ENCODE measurements around the gene TTLL5. TPM values are rescaled to one million over a fixed set of nuclear protein-coding genes. Genes with fewer than 3 reads are reported as not detected.

Gene TTLL5, protein sequence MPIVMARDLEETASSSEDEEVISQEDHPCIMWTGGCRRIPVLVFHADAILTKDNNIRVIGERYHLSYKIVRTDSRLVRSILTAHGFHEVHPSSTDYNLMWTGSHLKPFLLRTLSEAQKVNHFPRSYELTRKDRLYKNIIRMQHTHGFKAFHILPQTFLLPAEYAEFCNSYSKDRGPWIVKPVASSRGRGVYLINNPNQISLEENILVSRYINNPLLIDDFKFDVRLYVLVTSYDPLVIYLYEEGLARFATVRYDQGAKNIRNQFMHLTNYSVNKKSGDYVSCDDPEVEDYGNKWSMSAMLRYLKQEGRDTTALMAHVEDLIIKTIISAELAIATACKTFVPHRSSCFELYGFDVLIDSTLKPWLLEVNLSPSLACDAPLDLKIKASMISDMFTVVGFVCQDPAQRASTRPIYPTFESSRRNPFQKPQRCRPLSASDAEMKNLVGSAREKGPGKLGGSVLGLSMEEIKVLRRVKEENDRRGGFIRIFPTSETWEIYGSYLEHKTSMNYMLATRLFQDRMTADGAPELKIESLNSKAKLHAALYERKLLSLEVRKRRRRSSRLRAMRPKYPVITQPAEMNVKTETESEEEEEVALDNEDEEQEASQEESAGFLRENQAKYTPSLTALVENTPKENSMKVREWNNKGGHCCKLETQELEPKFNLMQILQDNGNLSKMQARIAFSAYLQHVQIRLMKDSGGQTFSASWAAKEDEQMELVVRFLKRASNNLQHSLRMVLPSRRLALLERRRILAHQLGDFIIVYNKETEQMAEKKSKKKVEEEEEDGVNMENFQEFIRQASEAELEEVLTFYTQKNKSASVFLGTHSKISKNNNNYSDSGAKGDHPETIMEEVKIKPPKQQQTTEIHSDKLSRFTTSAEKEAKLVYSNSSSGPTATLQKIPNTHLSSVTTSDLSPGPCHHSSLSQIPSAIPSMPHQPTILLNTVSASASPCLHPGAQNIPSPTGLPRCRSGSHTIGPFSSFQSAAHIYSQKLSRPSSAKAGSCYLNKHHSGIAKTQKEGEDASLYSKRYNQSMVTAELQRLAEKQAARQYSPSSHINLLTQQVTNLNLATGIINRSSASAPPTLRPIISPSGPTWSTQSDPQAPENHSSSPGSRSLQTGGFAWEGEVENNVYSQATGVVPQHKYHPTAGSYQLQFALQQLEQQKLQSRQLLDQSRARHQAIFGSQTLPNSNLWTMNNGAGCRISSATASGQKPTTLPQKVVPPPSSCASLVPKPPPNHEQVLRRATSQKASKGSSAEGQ (N-terminal part only)
- 19.5 and 38.4 TPM in 2 replicates for total RNA-seq

DNA sequence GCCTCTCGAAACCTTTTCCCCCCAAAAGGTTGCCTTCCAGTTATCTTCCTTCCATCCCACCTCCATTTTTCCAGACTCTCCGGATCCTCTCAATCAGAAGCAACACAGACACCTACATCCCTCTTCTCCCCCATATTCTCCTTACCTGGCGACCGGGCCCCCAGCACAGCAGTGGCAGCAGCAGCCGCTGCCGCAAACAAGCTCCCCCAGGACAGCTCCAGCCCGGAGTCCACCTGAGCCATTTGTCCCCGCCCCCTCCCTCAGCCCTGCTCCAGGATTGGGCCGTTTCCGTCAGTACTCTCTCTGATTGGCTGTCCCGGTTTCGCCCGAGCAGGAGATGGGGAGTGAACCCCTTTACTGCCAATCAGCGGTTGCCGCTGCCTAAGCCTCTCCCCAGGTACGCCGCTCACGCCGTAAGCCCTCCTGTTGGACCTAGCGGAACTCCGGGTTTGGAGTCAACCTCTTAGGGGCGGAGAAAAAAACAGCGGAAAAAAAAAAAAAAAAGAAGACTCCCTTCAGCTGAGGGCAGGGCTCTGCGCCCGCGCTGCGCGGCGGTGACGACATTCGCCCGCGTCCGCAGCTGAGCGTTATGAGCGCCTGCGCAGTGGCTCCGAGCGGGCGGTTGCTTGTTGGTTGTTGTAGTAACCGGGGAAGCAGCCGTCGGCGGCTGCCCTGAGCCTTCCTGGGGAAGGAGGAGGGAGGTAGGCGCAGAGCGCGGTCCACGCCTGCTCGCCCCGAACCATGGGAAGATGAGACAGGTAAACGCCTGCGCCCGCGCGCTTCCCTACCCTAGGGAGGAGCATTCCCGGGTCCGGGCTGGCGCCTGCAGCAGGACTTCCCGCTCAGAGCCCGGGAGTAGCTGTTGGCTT, at the start of gene TTLL5, which contains the start of gene ERG28:
TSS of gene TTLL5 (plus strand) at position 617 of the 869 bp plus-strand sequence. CDS start 1,904 bp downstream, outside the sequence.
TSS of gene ERG28 (minus strand) at position 247 of the 869 bp plus-strand sequence. CDS start 3,374 bp downstream, outside the sequence.

DNA sequence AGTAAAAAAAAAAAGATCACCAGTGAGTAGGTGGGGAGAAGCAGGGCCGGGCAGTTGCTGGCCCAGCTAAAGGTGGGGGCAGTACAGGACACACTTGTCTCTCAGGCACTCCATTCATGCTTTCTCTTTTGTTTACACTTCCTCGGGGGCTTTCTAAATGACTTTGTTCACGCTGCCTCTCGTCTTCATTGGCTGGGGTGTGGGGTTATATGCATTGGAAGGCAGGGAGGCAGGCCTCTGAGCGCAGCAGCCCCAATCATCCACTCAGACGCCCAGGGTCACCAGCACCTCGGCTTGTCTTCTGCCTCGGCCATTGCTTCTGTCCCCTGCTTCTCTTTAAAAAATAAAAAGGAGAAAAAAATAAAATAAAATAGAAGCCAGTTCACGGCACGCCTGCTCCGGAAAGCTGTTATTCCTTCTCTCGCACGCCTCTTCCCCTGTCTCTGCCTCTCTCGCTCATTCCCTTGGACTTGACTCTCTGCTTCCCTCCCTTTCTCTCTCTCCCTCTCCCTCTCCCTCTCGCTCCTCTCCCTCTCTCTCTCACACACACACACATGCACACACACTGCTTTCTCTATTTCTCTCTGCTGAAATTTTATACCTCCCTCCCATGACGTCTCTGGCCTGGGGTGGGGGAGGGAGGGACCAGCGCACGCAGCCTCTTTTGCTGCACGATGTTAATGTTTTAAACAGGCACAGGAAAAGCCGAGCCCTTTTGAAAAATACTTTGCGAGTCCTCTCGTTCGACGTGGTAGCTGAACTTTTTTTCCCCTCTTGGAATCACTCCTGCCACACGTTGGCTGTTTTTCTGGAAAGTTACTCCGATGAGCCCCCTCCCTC, 320.6 kb downstream of the TTLL5 start, which contains the start of gene TGFB3:
TSS of gene TGFB3 (minus strand) at position 570 of the 840 bp plus-strand sequence. CDS start 1,102 bp downstream, outside the sequence.

DNA sequence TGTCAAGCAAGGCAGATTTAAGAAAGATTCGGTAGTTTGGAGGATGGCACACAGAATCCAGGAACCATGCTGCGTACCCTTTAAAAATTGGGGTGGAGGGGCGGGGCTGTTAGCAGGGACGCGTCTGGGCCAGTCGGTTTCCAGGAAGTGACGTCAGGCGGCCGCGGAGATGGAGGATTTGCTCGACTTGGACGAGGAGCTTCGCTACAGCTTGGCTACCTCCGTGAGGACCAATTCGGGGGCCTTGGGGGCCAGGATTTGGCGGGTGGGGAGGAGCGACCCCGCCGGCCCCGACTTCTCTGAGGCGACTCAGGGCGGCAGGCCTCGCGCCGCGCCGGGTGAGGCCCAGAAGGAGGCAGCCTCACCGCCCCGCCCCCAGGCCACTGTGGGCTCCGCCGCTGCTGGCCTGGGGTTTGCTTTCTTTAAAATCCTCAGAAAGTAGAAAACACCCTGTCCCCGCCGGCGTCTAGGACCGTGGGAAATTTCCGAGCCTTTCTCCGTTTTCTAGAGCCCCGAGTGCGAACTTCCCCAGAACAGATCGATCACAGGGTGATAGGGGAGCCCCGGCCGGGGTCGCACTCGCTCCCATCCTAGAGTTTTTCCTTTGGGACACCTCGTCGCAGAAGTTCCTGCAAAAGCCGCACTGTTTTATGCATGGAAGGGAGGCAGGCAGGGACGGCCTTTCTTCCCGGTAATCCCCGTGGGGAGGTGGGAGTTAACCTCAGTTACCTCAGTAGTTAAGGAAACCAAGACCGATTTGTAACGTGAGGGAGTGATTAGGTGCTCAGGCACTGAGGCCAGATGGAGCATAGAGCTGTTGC, 324.8 kb downstream of the TTLL5 start, which contains the start of gene IFT43:
TSS of gene IFT43 (plus strand) at position 146 of the 821 bp plus-strand sequence. CDS start at position 170, 24 bp downstream.

Other genes starting within 250 kb of the TTLL5 start
- 28.2 and 77.3 TPM in 2 replicates for gene JDP2, start 233.2 kb upstream of the TTLL5 start, total RNA-seq
- gene BATF, start 138.8 kb upstream of the TTLL5 start, total RNA-seq = 0.66 and 0.72 TPM in 2 replicates
- gene FLVCR2, start 82.6 kb upstream of the TTLL5 start, total RNA-seq = 1.1 and 1.3 TPM in 2 replicates
- 7.7 and 15.8 TPM in 2 replicates for gene ERG28, start 370 bp upstream of the TTLL5 start, total RNA-seq

Data from placental pericyte (primary cell).